ENCODE data around the gene LATS1.

GRCh38 chr6:149636124-149636523 lies 81.8 kb downstream of the LATS1 start:
- no peak for TF ChIP-seq POLR2A (IDR thresholded peaks at IDR 0.05)
- no peak for TF ChIP-seq CTCF (IDR thresholded peaks at IDR 0.05)
